HepG2 (cell line): Measurements from ENCODE around the gene EFHD2. TPM values are rescaled to one million over a fixed set of nuclear protein-coding genes. Genes with fewer than 3 reads are reported as not detected.

Source experiments
- ATAC-seq: fragments of 200-7000 bp; cut with Tn5 transposase; 3 replicates; pipeline ENCODE4 v1.9.1; 2020; ENCODE audit warnings: mild to moderate bottlenecking, moderate library complexity
- BruUV-seq: library from RNA; stranded (reverse); fragments of 400-500 nt; replicated peaks from 2 replicates; lab custom pipeline; 2021; lab: Mats Ljungman, UMichigan
- CTCF ChIA-PET: fragments of 300-600 bp; formaldehyde crosslinking; extraction: SDS; loops from one replicate; lab custom pipeline; 2021; ENCODE audit warnings: low total read pairs, inconsistent platforms, low intra/inter-chr PET ratio; lab: Yijun Ruan, JAX
- POLR2A ChIA-PET: fragments of 350-600 bp; sonication (Branson Sonifier 250); formaldehyde crosslinking; loops from one replicate; lab custom pipeline; 2020; ENCODE audit warnings: antibody characterized with exemption, inconsistent platforms; lab: Yijun Ruan, JAX
- DNase-seq: peaks from one replicate; pipeline ENCODE4 v3.0.0-alpha.2; 2015; ENCODE audit warnings: low spot score
- FAIRE-seq: peaks from 3 replicates; lab custom pipeline; 2011; peaks lifted over from hg19 to GRCh38; lab: Jason Lieb, UNC
- H2AFZ ChIP-seq: one replicate; pipeline ENCODE4 v1.6.1; 2011; ENCODE audit warnings: low read length, inconsistent platforms
- H3K27ac ChIP-seq: fragments of 300-600 bp; 3 replicates; pipeline ENCODE4 v1.8.0; 2011; ENCODE audit warnings: mixed run types, mild to moderate bottlenecking, mixed read lengths, low read length, inconsistent platforms; ENCODE audit not compliant: insufficient read depth; ENCODE audit errors: extremely low read length
- H3K27me3 ChIP-seq, 2 experiments: fragments of 200-600 bp in 1 of 2; 2 replicates in 1 of 2; 3 replicates in 1 of 2; pipeline versions ENCODE4 v1.6.0 to v1.8.0; 2011; ENCODE audit warnings: low read length in 2 of 2, mild to moderate bottlenecking in 2 of 2, moderate library complexity in 2 of 2, inconsistent platforms in 1 of 2; ENCODE audit not compliant: insufficient read depth in 2 of 2, control insufficient read depth in 1 of 2
- H3K36me3 ChIP-seq, 2 experiments: fragments of 200-600 bp in 1 of 2; replicated peaks in 1 of 2; 2 replicates in 1 of 2; 3 replicates in 1 of 2; pipeline versions ENCODE4 v1.5.1 to v1.8.0; 2011; ENCODE audit warnings: low read length in 2 of 2, inconsistent platforms in 1 of 2; ENCODE audit not compliant: insufficient read depth in 2 of 2, control insufficient read depth in 1 of 2
- H3K4me1 ChIP-seq: 2 replicates; pipeline ENCODE4 v1.5.1; 2012; ENCODE audit warnings: low read length, inconsistent platforms; ENCODE audit not compliant: insufficient read depth
- H3K4me2 ChIP-seq: 2 replicates; pipeline ENCODE4 v1.6.0; 2011; ENCODE audit warnings: low read depth, low read length, inconsistent platforms
- H3K4me3 ChIP-seq, 3 experiments: fragments of 200-600 bp in 1 of 3; sonication (generic), shearing (Covaris generic) in 1 of 3; replicated peaks in 1 of 3; 2 replicates each; pipeline ENCODE4 v1.5.1; 2011 to 2016; ENCODE audit warnings: low read length in 3 of 3, inconsistent platforms in 2 of 3, low read depth in 2 of 3, mild to moderate bottlenecking in 2 of 3, control low read depth in 1 of 3, mixed read lengths in 1 of 3; ENCODE audit not compliant: insufficient read depth in 1 of 3
- H3K79me2 ChIP-seq: one replicate; pipeline ENCODE4 v1.6.1; 2011; ENCODE audit warnings: low read length, inconsistent platforms; ENCODE audit not compliant: insufficient read depth
- H3K9ac ChIP-seq: 2 replicates; pipeline ENCODE4 v1.6.0; 2011; ENCODE audit warnings: mild to moderate bottlenecking, low read depth, low read length, inconsistent platforms; ENCODE audit not compliant: insufficient read depth
- H3K9me3 ChIP-seq: 2 replicates; pipeline ENCODE4 v1.5.1; 2012; ENCODE audit warnings: mild to moderate bottlenecking, low read length
- H4K20me1 ChIP-seq: 2 replicates; pipeline ENCODE4 v1.6.0; 2011; ENCODE audit warnings: inconsistent platforms, mild to moderate bottlenecking, low read length, moderate library complexity; ENCODE audit not compliant: insufficient read depth
- ATM ChIP-seq: fragments of 450-650 bp; IDR thresholded peaks from 2 replicates; pipeline ENCODE4 v1.7.1; 2017; ENCODE audit warnings: mild to moderate bottlenecking, borderline replicate concordance
- BRD4 ChIP-seq: sonication (generic); formaldehyde crosslinking; IDR thresholded peaks from 2 replicates; pipeline ENCODE4 v1.4.0; 2020; ENCODE audit warnings: missing genetic modification reagents
- CREM ChIP-seq, 2 experiments: sonication (generic) in 1 of 2; formaldehyde crosslinking in 1 of 2; IDR thresholded peaks; 2 replicates each; pipeline versions ENCODE4 v1.4.0 to v1.6.1; 2016 to 2020; ENCODE audit warnings: antibody characterized with exemption in 1 of 2, mild to moderate bottlenecking in 1 of 2, missing genetic modification reagents in 1 of 2
- ETV6 ChIP-seq: sonication (generic); formaldehyde crosslinking; conservative IDR thresholded peaks from 2 replicates; pipeline ENCODE4 v1.4.0; 2020; ENCODE audit warnings: missing genetic modification reagents
- RNF2 ChIP-seq: fragments of 450-650 bp; conservative IDR thresholded peaks from 2 replicates; pipeline ENCODE4 v1.6.1; 2016; ENCODE audit warnings: low read depth
- TBL1XR1 ChIP-seq: fragments of 150-350 bp; IDR thresholded peaks from 2 replicates; pipeline ENCODE4 v1.6.1; 2014; ENCODE audit warnings: borderline replicate concordance, low read length; ENCODE audit not compliant: partially characterized antibody
- TCF7 ChIP-seq: sonication (generic); IDR thresholded peaks from 2 replicates; pipeline ENCODE4 v1.6.1; 2016; ENCODE audit warnings: antibody characterized with exemption, low read depth
- ZEB1 ChIP-seq: IDR thresholded peaks from 2 replicates; pipeline ENCODE4 v1.6.1; 2012; ENCODE audit warnings: mild to moderate bottlenecking, low read depth, inconsistent platforms; ENCODE audit not compliant: insufficient replicate concordance
- ZFP36 ChIP-seq: fragments of 150-350 bp; IDR thresholded peaks from 2 replicates; pipeline ENCODE4 v1.6.1; 2018; ENCODE audit warnings: borderline replicate concordance, low read length, low read depth; ENCODE audit not compliant: partially characterized antibody
- ZFP82 ChIP-seq: sonication (generic); formaldehyde crosslinking; IDR thresholded peaks from 2 replicates; pipeline ENCODE4 v1.5.1; 2020; ENCODE audit warnings: mild to moderate bottlenecking, missing genetic modification reagents, borderline replicate concordance
- ZNF616 ChIP-seq: sonication (generic); formaldehyde crosslinking; IDR thresholded peaks from 2 replicates; pipeline ENCODE4 v1.5.0; 2020; ENCODE audit warnings: low read depth, mild to moderate bottlenecking, missing genetic modification reagents
- ZNF768 ChIP-seq: sonication (generic); formaldehyde crosslinking; IDR thresholded peaks from 2 replicates; pipeline ENCODE4 v1.4.0; 2020; ENCODE audit warnings: missing genetic modification reagents
- WGBS: methylation state at CpG from one replicate; pipeline ENCODE4 v1.1.6; 2017; ENCODE audit warnings: low lambda C conversion rate; 5-methylcytosine and 5-hydroxymethylcytosine counted together
- in situ Hi-C: cut with HindIII; loops from 2 replicates; pipeline ENCODE4 v1.10.0; 2017; ENCODE audit warnings: low pct_unique_long_range_greater_than_20kb; ENCODE audit not compliant: extremely low pct_ligation_motif_present
- intact Hi-C: fragments of 100-400 bp; cut with micrococcal nuclease; formaldehyde crosslinking; loops from one replicate; pipeline ENCODE4 v1.10.0; 2022; ENCODE audit not compliant: unreplicated experiment
- polyA plus RNA-seq, 8 experiments: library from polyadenylated mRNA; depleted of rRNA in 3 of 8; stranded (reverse) in 7 of 8; unstranded in 1 of 8; fragments of >200 nt; fragmentation: Illumina TruSeq in 4 of 8; extraction: Trizol in 4 of 8; gene quantifications; 2 replicates each; pipeline versions ENCODE4 v1.2.1 to v1.2.3, GENCODE V29; 2011 to 2016; ENCODE audit warnings: low read depth in 4 of 8, missing spikeins in 1 of 8, mixed read lengths in 1 of 8; ENCODE audit not compliant: insufficient read depth in 1 of 8
- total RNA-seq, 5 experiments: library from RNA; depleted of rRNA; stranded (reverse); fragments of >200 nt; fragmentation: Illumina TruSeq; extraction: Trizol; gene quantifications; 2 replicates each; pipeline ENCODE4 v1.2.3, GENCODE V29; 2016; ENCODE audit warnings: low read depth in 1 of 5
- TF ChIP-seq, protein P1 (sequence below): sonication (generic); formaldehyde crosslinking; IDR thresholded peaks from 2 replicates; pipeline ENCODE4 v1.4.0; 2020; ENCODE audit warnings: missing genetic modification reagents; ENCODE audit errors: not compliant biosample characterization
- TF ChIP-seq, protein P2 (sequence below), 2 experiments: fragments of 450-650 bp in 1 of 2; sonication (generic) in 1 of 2; formaldehyde crosslinking; IDR thresholded peaks; 2 replicates each; pipeline versions ENCODE4 v1.5.0 to v1.8.0; 2020 to 2022; ENCODE audit warnings: mild to moderate bottlenecking in 1 of 2, missing genetic modification reagents in 1 of 2
- TF ChIP-seq, protein P3 (sequence below): sonication (generic); formaldehyde crosslinking; IDR thresholded peaks from 2 replicates; pipeline ENCODE4 v1.4.0; 2020; ENCODE audit warnings: missing genetic modification reagents

The EFHD2 gene
- total and polyA plus RNA-seq, 2 of the 13 experiments (the other 11 are each of a cell fraction or from before 2014, with no cell fraction given): 9.4 to 12.7 TPM

DNA sequence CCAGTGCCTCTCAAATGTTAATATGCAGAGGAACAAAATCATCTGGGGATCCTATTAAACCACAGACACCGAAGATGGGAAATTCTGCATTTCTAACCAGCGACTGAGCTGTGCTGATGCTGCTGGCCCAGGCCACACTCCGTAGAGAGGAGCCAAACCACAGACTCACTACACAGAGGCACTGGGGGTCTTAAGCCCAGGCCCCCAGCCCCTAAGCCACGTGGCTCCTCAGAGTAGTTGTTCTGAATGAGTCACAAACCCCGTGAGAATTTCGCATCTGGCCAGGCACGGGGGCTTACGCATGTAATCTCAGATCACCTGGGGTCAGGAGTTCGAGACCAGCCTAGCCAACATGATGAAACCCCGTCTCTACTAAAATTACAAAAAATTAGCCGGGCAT is 44.0 kb downstream of the EFHD2 start:
- intact Hi-C loops: no loop called here
- ATAC-seq: no peak
- H3K4me2 ChIP-seq: no peak overlapping the region

DNA sequence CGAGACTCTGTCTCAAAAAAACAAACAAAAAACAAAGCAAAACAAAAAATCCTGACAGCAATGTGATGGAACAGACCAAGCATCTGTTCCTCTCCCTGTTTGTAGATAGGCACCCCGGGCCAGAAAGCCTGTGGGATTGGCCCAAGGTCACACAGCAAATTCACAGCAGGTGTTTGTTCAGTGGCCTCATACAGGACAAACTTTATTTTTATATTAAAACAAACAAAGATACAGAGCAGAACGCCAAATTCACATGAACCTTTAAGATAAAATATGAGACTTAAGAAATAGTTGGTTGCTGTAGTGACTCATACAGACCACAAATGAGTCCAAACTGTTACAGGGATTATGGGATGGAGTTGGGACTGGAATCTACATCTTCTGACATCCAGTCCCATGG is 44.6 kb downstream of the EFHD2 start:
- in situ Hi-C loops: no loop called here
- FAIRE-seq (no peak), DNase-seq (no peak), ATAC-seq (no peak)
- peaks cover 7% of the 10 kb centered on the region for H3K4me1 ChIP-seq
- no peak overlapping the region for H2AFZ ChIP-seq
- POLR2A ChIA-PET: no interaction called here
- H3K27ac ChIP-seq: no peak overlapping the region
- H3K4me3 ChIP-seq: no peak overlapping the region
- no TSS peak for BruUV-seq
- H3K27me3 ChIP-seq: no peaks in the 10 kb centered on the region; a peak in 1 of 5 replicates
- no peak overlapping the region for H3K9ac ChIP-seq
- intact Hi-C loops: no loop called here
- CTCF ChIA-PET: no interaction called here
- 16% methylated on average over 3 of the region's 3 CpGs for whole genome bisulfite sequencing
- H3K4me2 ChIP-seq: no peak overlapping the region
- H3K9me3 ChIP-seq: no peaks in the 10 kb centered on the region
- H3K79me2 ChIP-seq: no peaks in the 10 kb centered on the region
- no peaks in the 10 kb centered on the region for H4K20me1 ChIP-seq
- no peaks in the 10 kb centered on the region for H3K36me3 ChIP-seq
- TF ChIP-seq, protein P1, sequence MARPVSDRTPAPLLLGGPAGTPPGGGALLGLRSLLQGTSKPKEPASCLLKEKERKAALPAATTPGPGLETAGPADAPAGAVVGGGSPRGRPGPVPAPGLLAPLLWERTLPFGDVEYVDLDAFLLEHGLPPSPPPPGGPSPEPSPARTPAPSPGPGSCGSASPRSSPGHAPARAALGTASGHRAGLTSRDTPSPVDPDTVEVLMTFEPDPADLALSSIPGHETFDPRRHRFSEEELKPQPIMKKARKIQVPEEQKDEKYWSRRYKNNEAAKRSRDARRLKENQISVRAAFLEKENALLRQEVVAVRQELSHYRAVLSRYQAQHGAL (CRISPR knock-in tag): no peak
- TF ChIP-seq ZNF768 (CRISPR knock-in tag) (no peak; the same call in 1 of the 2 replicates), ZNF616 (CRISPR knock-in tag) (no peak), ZFP82 (CRISPR knock-in tag) (no peak), TBL1XR1 (no peak), TCF7 (no peak), RNF2 (no peak)
- TF ChIP-seq, protein P2, sequence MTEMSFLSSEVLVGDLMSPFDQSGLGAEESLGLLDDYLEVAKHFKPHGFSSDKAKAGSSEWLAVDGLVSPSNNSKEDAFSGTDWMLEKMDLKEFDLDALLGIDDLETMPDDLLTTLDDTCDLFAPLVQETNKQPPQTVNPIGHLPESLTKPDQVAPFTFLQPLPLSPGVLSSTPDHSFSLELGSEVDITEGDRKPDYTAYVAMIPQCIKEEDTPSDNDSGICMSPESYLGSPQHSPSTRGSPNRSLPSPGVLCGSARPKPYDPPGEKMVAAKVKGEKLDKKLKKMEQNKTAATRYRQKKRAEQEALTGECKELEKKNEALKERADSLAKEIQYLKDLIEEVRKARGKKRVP (CRISPR knock-in tag; IDR thresholded peaks at IDR 0.05): no peak

More for the DNA sequence above, 44.0 kb downstream of the EFHD2 start:
- H4K20me1 ChIP-seq: no peaks in the 10 kb centered on the region
- H3K27ac ChIP-seq: no peak overlapping the region
- H3K4me1 ChIP-seq: peaks cover 7% of the 10 kb centered on the region
- 46% methylated on average over 8 of the region's 11 CpGs for WGBS
- no peak overlapping the region for H2AFZ ChIP-seq
- H3K4me3 ChIP-seq: no peak overlapping the region
- no peaks in the 10 kb centered on the region for H3K9me3 ChIP-seq
- DNase-seq (no peak), FAIRE-seq (no peak)
- ChIA-PET CTCF (no interaction called here), POLR2A (no interaction called here)
- no peaks in the 10 kb centered on the region for H3K79me2 ChIP-seq
- no peaks in the 10 kb centered on the region for H3K36me3 ChIP-seq
- BruUV-seq: no TSS peak
- no peak overlapping the region for H3K9ac ChIP-seq
- no peaks in the 10 kb centered on the region; a peak in 1 of 5 replicates for H3K27me3 ChIP-seq
- in situ Hi-C loops: no loop called here
- no peak for TF ChIP-seq ZFP36
- TF ChIP-seq, protein P3, sequence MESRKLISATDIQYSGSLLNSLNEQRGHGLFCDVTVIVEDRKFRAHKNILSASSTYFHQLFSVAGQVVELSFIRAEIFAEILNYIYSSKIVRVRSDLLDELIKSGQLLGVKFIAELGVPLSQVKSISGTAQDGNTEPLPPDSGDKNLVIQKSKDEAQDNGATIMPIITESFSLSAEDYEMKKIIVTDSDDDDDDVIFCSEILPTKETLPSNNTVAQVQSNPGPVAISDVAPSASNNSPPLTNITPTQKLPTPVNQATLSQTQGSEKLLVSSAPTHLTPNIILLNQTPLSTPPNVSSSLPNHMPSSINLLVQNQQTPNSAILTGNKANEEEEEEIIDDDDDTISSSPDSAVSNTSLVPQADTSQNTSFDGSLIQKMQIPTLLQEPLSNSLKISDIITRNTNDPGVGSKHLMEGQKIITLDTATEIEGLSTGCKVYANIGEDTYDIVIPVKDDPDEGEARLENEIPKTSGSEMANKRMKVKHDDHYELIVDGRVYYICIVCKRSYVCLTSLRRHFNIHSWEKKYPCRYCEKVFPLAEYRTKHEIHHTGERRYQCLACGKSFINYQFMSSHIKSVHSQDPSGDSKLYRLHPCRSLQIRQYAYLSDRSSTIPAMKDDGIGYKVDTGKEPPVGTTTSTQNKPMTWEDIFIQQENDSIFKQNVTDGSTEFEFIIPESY (CRISPR knock-in tag): no peak
- TF ChIP-seq ZEB1: no peak
- TF ChIP-seq CREM (IDR thresholded peaks at IDR 0.05): no peak
- no peak for TF ChIP-seq CREM (CRISPR knock-in tag; IDR thresholded peaks at IDR 0.05)
- TF ChIP-seq ETV6: no peak
- no peak for TF ChIP-seq ATM
- no peak for TF ChIP-seq BRD4 (CRISPR knock-in tag)
